GM23248 (cell line): ENCODE results near the gene VKORC1L1. TPM values are rescaled to one million over a fixed set of nuclear protein-coding genes. Genes with fewer than 3 reads are reported as not detected.
A peak's percentile ranks its signal among the peaks of the same experiment; 100 is the strongest.

ENCODE experiments used
- DNase-seq: peaks from one replicate; pipeline ENCODE4 v3.0.0-alpha.2; 2015
- H2AFZ ChIP-seq: fragments of 200-600 bp; sonication (generic); 2 replicates; pipeline ENCODE4 v1.6.1; 2016; ENCODE audit warnings: antibody characterized with exemption
- H3F3A ChIP-seq: fragments of 200-600 bp; sonication (generic); 2 replicates; pipeline ENCODE4 v1.6.1; 2016; ENCODE audit warnings: mild to moderate bottlenecking, antibody characterized with exemption, mixed run types; ENCODE audit not compliant: insufficient read depth
- H3K27ac ChIP-seq: fragments of 200-600 bp; sonication (generic); 2 replicates; pipeline ENCODE4 v1.5.1; 2016; ENCODE audit warnings: mild to moderate bottlenecking
- H3K27me3 ChIP-seq: fragments of 200-600 bp; sonication (generic); replicated peaks from 2 replicates; pipeline ENCODE4 v1.6.1; 2016; ENCODE audit warnings: mild to moderate bottlenecking; ENCODE audit not compliant: insufficient read depth
- H3K36me3 ChIP-seq: fragments of 200-600 bp; sonication (generic); 2 replicates; pipeline ENCODE4 v1.6.1; 2016; ENCODE audit warnings: low read depth, mild to moderate bottlenecking
- H3K4me1 ChIP-seq: fragments of 200-600 bp; sonication (generic); 2 replicates; pipeline ENCODE4 v1.6.1; 2016; ENCODE audit warnings: mild to moderate bottlenecking; ENCODE audit not compliant: insufficient read depth
- H3K4me2 ChIP-seq: fragments of 200-600 bp; sonication (generic); one replicate; pipeline ENCODE4 v1.6.1; 2016; ENCODE audit warnings: mild to moderate bottlenecking; ENCODE audit not compliant: unreplicated experiment
- H3K4me3 ChIP-seq: fragments of 200-600 bp; sonication (generic); 2 replicates; pipeline ENCODE4 v1.5.1; 2016; ENCODE audit warnings: mild to moderate bottlenecking
- H3K79me2 ChIP-seq: fragments of 200-600 bp; sonication (generic); 2 replicates; pipeline ENCODE4 v1.6.1; 2016; ENCODE audit warnings: mild to moderate bottlenecking; ENCODE audit not compliant: insufficient read depth
- H3K9ac ChIP-seq: fragments of 200-600 bp; sonication (generic); 2 replicates; pipeline ENCODE4 v1.6.1; 2016; ENCODE audit warnings: mild to moderate bottlenecking
- H3K9me2 ChIP-seq: fragments of 200-600 bp; sonication (generic); 2 replicates; pipeline ENCODE4 v1.6.1; 2016; ENCODE audit warnings: mixed run types, mild to moderate bottlenecking, moderate library complexity; ENCODE audit not compliant: insufficient read depth
- H3K9me3 ChIP-seq: fragments of 200-600 bp; sonication (generic); one replicate; pipeline ENCODE4 v1.6.1; 2017; ENCODE audit warnings: low read depth
- H4K20me1 ChIP-seq: fragments of 200-600 bp; sonication (generic); 2 replicates; pipeline ENCODE4 v1.6.0; 2016; ENCODE audit not compliant: insufficient read depth
- EZH2 ChIP-seq: fragments of 200-600 bp; sonication (generic); IDR thresholded peaks from 2 replicates; pipeline ENCODE4 v1.6.1; 2018; ENCODE audit warnings: antibody characterized with exemption, mild to moderate bottlenecking; ENCODE audit not compliant: insufficient read depth, poor library complexity, severe bottlenecking
- EZH2phosphoT487 ChIP-seq: fragments of 200-600 bp; sonication (generic); IDR thresholded peaks from 2 replicates; pipeline ENCODE4 v1.6.1; 2018; ENCODE audit warnings: antibody characterized with exemption, moderate library complexity, mild to moderate bottlenecking, low read depth; ENCODE audit not compliant: insufficient read depth
- WGBS, 2 experiments: methylation state at CpG; one replicate each; pipeline ENCODE4 v1.1.6; 2015 to 2017; ENCODE audit warnings: low lambda C conversion rate in 2 of 2, low coverage in 1 of 2; ENCODE audit errors: missing lambda C conversion rate in 2 of 2; 5-methylcytosine and 5-hydroxymethylcytosine counted together
- in situ Hi-C: fragments of 300-500 bp; cut with MboI; formaldehyde crosslinking; loops from 2 replicates; pipeline ENCODE4 v1.15.0; 2020
- polyA plus RNA-seq: library from polyadenylated mRNA; unstranded; fragments of >200 nt; fragmentation: Nextera tagmentation; extraction: Ambion mirVana; gene quantifications from 2 replicates; pipeline ENCODE4 v1.2.1, GENCODE V29; 2016
- total RNA-seq: library from RNA; depleted of rRNA; stranded (reverse); fragments of >200 nt; shearing (Covaris generic); gene quantifications from 2 replicates; pipeline ENCODE4 v1.2.3, GENCODE V29; 2014

Gene VKORC1L1
- total and polyA plus RNA-seq, 2 experiments from 2014 or later, result 20.0 to 22.0 TPM

GRCh38 chr7:65902306-65902705, 29.4 kb downstream of the VKORC1L1 start:
- Histone ChIP-seq H4K20me1 (no peaks in the 10 kb centered on the region), H3K27me3 (no peaks in the 10 kb centered on the region), H3K79me2 (peaks cover 83% of the 10 kb centered on the region), H3K27ac (no peak overlapping the region), H3K4me2 (no peak overlapping the region), H3K9me3 (no peaks in the 10 kb centered on the region), H3K36me3 (0 out of 2 replicates have a peak, but pooled peaks cover 4% of the 10 kb centered on the region), H3K9me2 (no peaks in the 10 kb centered on the region), H3K4me3 (no peak overlapping the region), H2AFZ (no peak overlapping the region), H3K9ac (no peak overlapping the region), H3K4me1 (no peaks in the 10 kb centered on the region), H3F3A (no peaks in the 10 kb centered on the region)
- no peak for TF ChIP-seq EZH2phosphoT487
- no peak for TF ChIP-seq EZH2
- in situ Hi-C loops, result no loop called here
- DNase-seq, result peak; percentile 12

- H3K9me3 ChIP-seq, result no peaks in the 10 kb centered on the region
- no peak overlapping the region for H3K4me2 ChIP-seq
- peaks cover 90% of the 10 kb centered on the region for H3K79me2 ChIP-seq
- H3K4me3 ChIP-seq, result no peak overlapping the region
- H3F3A ChIP-seq, result no peaks in the 10 kb centered on the region
- no peaks in the 10 kb centered on the region for H3K4me1 ChIP-seq
- 0 out of 2 replicates have a peak, but pooled peaks cover 4% of the 10 kb centered on the region for H3K36me3 ChIP-seq
- in situ Hi-C loops, result no loop called here
- no peaks in the 10 kb centered on the region for H4K20me1 ChIP-seq
- H3K27ac ChIP-seq, result no peak overlapping the region
- H3K9me2 ChIP-seq, result no peaks in the 10 kb centered on the region
- WGBS, 2 experiments, result 95 to 98% methylated on average over 6 of the region's 6 CpGs
- H2AFZ ChIP-seq, result no peak overlapping the region
- H3K27me3 ChIP-seq, result no peaks in the 10 kb centered on the region
- no peak overlapping the region for H3K9ac ChIP-seq
- DNase-seq, result no peak
- TF ChIP-seq EZH2 (no peak), EZH2phosphoT487 (no peak)
Observed at GRCh38 chr7:65907501-65908198, 34.8 kb downstream of the VKORC1L1 start.

- H3K36me3 ChIP-seq, result no peaks in the 10 kb centered on the region
- DNase-seq, result no peak
- H3K9ac ChIP-seq, result no peak overlapping the region
- in situ Hi-C loops, result no loop called here
- TF ChIP-seq EZH2 (no peak), EZH2phosphoT487 (no peak)
- H3F3A ChIP-seq, result no peaks in the 10 kb centered on the region
- no peak overlapping the region for H3K27ac ChIP-seq
- H3K4me3 ChIP-seq, result no peak overlapping the region
- H4K20me1 ChIP-seq, result no peaks in the 10 kb centered on the region
- H3K4me2 ChIP-seq, result no peak overlapping the region
- H2AFZ ChIP-seq, result no peak overlapping the region
- no peaks in the 10 kb centered on the region for H3K9me2 ChIP-seq
- peaks cover 88% of the 10 kb centered on the region for H3K79me2 ChIP-seq
- 42 to 48% methylated on average over 2 of the region's 2 CpGs for WGBS, 2 experiments
- H3K27me3 ChIP-seq, result no peaks in the 10 kb centered on the region
- no peaks in the 10 kb centered on the region for H3K9me3 ChIP-seq
- H3K4me1 ChIP-seq, result no peaks in the 10 kb centered on the region
Observed at GRCh38 chr7:65910237-65910636, 37.4 kb downstream of the VKORC1L1 start.

- Histone ChIP-seq H3K4me1 (no peaks in the 10 kb centered on the region), H3K27ac (no peak overlapping the region), H3K4me2 (no peak overlapping the region), H2AFZ (no peak overlapping the region), H3K36me3 (no peaks in the 10 kb centered on the region), H3K9me2 (no peaks in the 10 kb centered on the region), H3K4me3 (no peak overlapping the region), H3K27me3 (no peaks in the 10 kb centered on the region), H3F3A (no peaks in the 10 kb centered on the region), H3K79me2 (peaks cover 87% of the 10 kb centered on the region), H3K9me3 (no peaks in the 10 kb centered on the region), H4K20me1 (no peaks in the 10 kb centered on the region), H3K9ac (no peak overlapping the region)
- DNase-seq, result no peak
- in situ Hi-C loops, result no loop called here
- WGBS, 2 experiments, result 76 to 78% methylated on average over 7 of the region's 7 CpGs
- TF ChIP-seq EZH2, result no peak
- no peak for TF ChIP-seq EZH2phosphoT487
Observed at GRCh38 chr7:65912237-65912636, 39.4 kb downstream of the VKORC1L1 start.
